NT2/D1 (cell line): ENCODE measurements around the gene CSTF2T.
"Not testable (repeated sequence)": the region's sequence is repeated elsewhere in the genome, so short reads cannot be mapped to it uniquely, and the experiment has no call there.

ENCODE experiments used
- DNase-seq: peaks from one replicate; pipeline ENCODE4 v3.0.0-alpha.2; 2011; ENCODE audit warnings: low read depth, low spot score
- H3K27me3 ChIP-seq: 2 replicates; pipeline ENCODE4 v1.6.0; 2011; ENCODE audit warnings: mild to moderate bottlenecking; ENCODE audit not compliant: insufficient read length, insufficient read depth
- H3K36me3 ChIP-seq: 2 replicates; pipeline ENCODE4 v1.6.1; 2011; ENCODE audit warnings: mild to moderate bottlenecking, low read length, mixed read lengths; ENCODE audit not compliant: insufficient read depth, insufficient read length
- H3K4me1 ChIP-seq: 2 replicates; pipeline ENCODE4 v1.5.1; 2011; ENCODE audit not compliant: insufficient read depth, insufficient read length
- H3K4me3 ChIP-seq: 2 replicates; pipeline ENCODE4 v1.5.1; 2011; ENCODE audit warnings: low read depth; ENCODE audit not compliant: insufficient read length
- H3K9ac ChIP-seq: 2 replicates; pipeline ENCODE4 v1.6.0; 2011; ENCODE audit warnings: low read depth; ENCODE audit not compliant: insufficient read length
- H3K9me3 ChIP-seq: 2 replicates; pipeline ENCODE4 v1.5.1; 2011; ENCODE audit warnings: mild to moderate bottlenecking, low read length; ENCODE audit not compliant: insufficient read depth
- SUZ12 ChIP-seq: IDR thresholded peaks from 2 replicates; pipeline ENCODE4 v1.6.1; 2011; ENCODE audit not compliant: insufficient read length, insufficient read depth; ENCODE audit errors: extremely low read depth
- YY1 ChIP-seq: IDR thresholded peaks from 2 replicates; pipeline ENCODE4 v1.6.1; 2011; ENCODE audit not compliant: insufficient read length, insufficient read depth
- ZNF274 ChIP-seq: IDR thresholded peaks from 2 replicates; pipeline ENCODE4 v1.6.1; 2011; ENCODE audit warnings: mild to moderate bottlenecking, low read depth, low read length

The CSTF2T gene

DNA sequence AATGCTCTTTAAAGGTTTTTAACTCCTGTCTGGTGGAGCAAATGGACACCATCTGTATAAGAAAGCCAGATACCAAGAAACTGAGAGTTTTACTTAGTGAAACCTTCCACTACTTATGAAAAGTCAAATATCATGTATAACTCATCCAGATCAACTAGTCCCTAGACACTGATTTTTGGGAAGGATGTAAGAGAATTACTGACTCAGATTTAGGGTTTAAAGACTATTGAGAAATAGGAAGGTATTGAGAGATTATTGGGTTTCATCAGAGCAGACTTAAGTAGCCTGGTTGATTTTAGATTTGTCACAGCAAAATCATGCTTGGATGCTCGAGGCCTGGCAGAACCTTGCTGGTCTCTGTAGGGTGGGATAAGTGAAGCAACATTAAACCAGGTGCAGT, 3.1 kb downstream of the CSTF2T start:
- no peak for DNase-seq
- Histone ChIP-seq H3K9me3 (peaks cover 10% of the 10 kb centered on the region; the same call in 1 of the 2 replicates), H3K4me1 (no peaks in the 10 kb centered on the region), H3K9ac (no peak overlapping the region), H3K36me3 (peaks cover 12% of the 10 kb centered on the region), H3K4me3 (no peak overlapping the region), H3K27me3 (no peaks in the 10 kb centered on the region)
- TF ChIP-seq YY1 (no peak), ZNF274 (no peak), SUZ12 (no peak)

DNA sequence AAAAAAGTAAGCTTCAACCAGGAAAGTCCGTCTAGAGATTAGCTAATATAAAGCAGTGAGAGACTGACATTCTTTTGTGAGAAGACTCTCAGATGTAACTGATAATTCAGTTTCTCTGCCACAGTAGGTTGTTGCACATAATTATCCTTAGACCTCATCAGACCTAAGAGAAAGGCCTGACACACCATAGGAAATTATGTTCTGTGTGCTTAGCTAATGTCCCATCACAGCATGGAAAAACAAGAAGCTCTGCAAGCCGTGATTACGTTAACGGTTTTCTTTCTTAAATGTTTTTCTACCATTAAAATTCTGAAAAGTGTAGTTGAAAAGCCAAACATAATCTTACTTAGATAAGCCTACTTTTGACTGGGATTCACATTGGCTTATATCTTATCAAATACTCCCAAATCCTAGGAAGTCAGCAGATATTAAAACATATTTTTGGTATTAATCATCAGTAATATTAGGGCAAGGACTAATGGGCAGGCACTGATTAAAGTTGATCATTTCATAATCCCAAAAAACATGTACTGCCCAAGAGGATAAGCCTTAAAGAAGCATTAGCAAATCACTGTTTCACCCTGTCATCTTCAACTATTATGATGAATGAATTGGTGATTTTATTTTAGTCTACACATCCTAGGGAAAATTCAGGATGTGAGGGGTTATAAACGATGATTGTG, 5.2 kb downstream of the CSTF2T start:
- Histone ChIP-seq H3K9me3 (peaks cover 13% of the 10 kb centered on the region; the same call in 1 of the 2 replicates), H3K36me3 (peaks cover 12% of the 10 kb centered on the region), H3K4me3 (no peak overlapping the region), H3K9ac (no peak overlapping the region), H3K27me3 (no peaks in the 10 kb centered on the region), H3K4me1 (no peaks in the 10 kb centered on the region)
- DNase-seq: no peak
- TF ChIP-seq YY1 (no peak), SUZ12 (no peak), ZNF274 (no peak)

DNA sequence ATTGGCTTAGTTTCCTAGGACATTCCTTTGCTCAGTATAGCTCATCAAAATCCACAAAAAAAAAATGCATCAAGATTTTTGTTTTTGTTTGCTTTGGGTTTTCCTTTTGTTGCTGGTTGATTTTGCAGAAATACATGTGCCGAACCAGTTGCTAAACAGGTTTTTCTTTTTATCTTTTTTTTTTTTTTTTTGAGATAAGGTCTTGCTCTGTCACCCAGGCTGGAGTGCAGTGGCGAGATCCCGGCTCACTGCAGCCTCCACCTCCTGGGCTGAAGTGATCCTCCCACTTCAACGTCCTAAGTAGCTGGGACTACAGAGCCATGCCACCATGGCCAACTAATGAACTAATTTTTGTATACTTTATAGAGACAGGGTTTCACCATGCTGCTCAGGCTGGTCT, 8.3 kb downstream of the CSTF2T start:
- DNase-seq: no peak
- no peak overlapping the region for H3K9ac ChIP-seq
- TF ChIP-seq YY1: no peak
- TF ChIP-seq SUZ12: no peak
- no peak for TF ChIP-seq ZNF274
- 0 out of 2 replicates have a peak, but pooled peaks cover 7% of the 10 kb centered on the region for H3K9me3 ChIP-seq
- H3K4me3 ChIP-seq: no peak overlapping the region
- H3K36me3 ChIP-seq: no peaks in the 10 kb centered on the region
- no peaks in the 10 kb centered on the region for H3K27me3 ChIP-seq
- no peaks in the 10 kb centered on the region for H3K4me1 ChIP-seq

DNA sequence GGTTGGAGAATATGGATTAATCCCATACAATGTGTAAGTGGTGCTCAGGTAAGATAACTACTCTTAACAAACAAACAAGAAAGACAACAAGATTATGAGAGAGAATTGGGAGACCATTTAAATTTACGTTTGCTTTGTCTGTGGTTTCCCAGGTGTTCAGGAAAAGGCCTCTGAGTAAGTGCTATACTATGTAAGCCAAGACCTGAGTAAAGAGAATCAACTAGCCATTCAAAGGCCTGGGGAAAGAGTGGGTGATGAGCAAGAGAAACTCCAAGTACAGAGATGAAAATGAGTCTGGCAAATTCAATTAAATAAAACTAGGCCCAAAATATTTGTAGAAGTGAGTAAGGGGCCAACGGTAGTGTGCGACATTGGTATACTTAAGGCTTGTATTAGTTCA, 9.9 kb downstream of the CSTF2T start:
- Histone ChIP-seq H3K36me3 (no peaks in the 10 kb centered on the region), H3K9ac (no peak overlapping the region), H3K9me3 (0 out of 2 replicates have a peak, but pooled peaks cover 7% of the 10 kb centered on the region), H3K4me1 (no peaks in the 10 kb centered on the region), H3K27me3 (no peaks in the 10 kb centered on the region), H3K4me3 (no peak overlapping the region)
- TF ChIP-seq SUZ12 (no peak), ZNF274 (no peak), YY1 (no peak)
- DNase-seq: no peak

DNA sequence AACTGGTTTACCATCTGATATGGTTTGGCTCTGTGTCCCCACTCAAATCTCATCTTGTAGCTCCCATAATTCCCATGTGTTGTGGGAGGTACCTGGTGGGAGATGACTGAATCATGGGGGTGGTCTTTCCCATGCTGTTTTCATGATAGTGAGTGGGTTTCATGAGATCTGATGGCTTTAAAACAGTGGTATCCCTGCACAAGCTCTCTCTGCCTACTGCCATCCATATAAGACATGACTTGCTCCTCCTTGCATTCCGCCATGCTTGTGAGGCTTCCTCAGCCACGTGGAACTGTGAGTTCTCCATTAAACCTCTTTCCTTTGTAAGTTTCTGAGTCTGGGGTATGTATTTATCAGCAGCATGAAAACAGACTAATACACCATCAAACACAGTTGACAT, 10.6 kb downstream of the CSTF2T start:
- H3K4me1 ChIP-seq, H3K9me3 ChIP-seq, H3K27me3 ChIP-seq, DNase-seq, H3K9ac ChIP-seq, H3K4me3 ChIP-seq, H3K36me3 ChIP-seq: not testable (repeated sequence)

- TF ChIP-seq YY1: no peak
- TF ChIP-seq ZNF274: no peak
- no peak for TF ChIP-seq SUZ12
- no peak overlapping the region for H3K9ac ChIP-seq
- H3K4me3 ChIP-seq: no peak overlapping the region
- H3K4me1 ChIP-seq: no peaks in the 10 kb centered on the region
- H3K27me3 ChIP-seq: no peaks in the 10 kb centered on the region
- no peak for DNase-seq
- H3K36me3 ChIP-seq: no peaks in the 10 kb centered on the region
- H3K9me3 ChIP-seq: 0 out of 2 replicates have a peak, but pooled peaks cover 7% of the 10 kb centered on the region
These were observed 12.1 kb downstream of the CSTF2T start for GRCh38 chr10:51687296-51687695.

DNA sequence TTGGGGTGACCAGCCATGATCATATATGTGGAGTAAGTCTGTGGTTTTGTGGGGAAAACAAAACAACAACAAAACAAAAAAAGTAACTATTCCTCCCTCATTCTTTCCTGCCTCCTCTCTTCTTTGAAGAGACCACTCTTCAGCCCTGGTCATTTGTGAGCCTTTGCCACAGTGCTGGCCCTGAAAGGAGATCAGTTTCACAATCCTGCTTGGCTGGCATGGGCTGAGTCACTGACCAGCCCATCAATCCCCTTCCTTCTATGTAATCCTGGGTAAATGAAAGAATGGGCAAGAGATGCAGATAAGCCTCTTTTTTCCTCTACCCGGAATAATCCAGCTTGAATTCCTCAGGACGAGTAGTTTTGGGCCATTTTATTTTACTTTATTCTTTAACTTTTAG, 13.6 kb downstream of the CSTF2T start:
- Histone ChIP-seq H3K27me3 (no peaks in the 10 kb centered on the region), H3K4me3 (no peak overlapping the region), H3K36me3 (no peaks in the 10 kb centered on the region), H3K4me1 (no peaks in the 10 kb centered on the region), H3K9ac (no peak overlapping the region), H3K9me3 (0 out of 2 replicates have a peak, but pooled peaks cover 7% of the 10 kb centered on the region)
- TF ChIP-seq ZNF274 (no peak), SUZ12 (no peak), YY1 (no peak)
- DNase-seq: no peak
